KMS-11 (cell line): ENCODE measurements around the gene SYT7.

Source experiments
- H2AFZ ChIP-seq: fragments of 200-600 bp; sonication (generic); 2 replicates; pipeline ENCODE4 v1.6.1; 2016; ENCODE audit warnings: antibody characterized with exemption, mixed run types, low read depth
- H3K27ac ChIP-seq: fragments of 200-600 bp; sonication (generic); 2 replicates; pipeline ENCODE4 v1.6.1; 2016; ENCODE audit warnings: mild to moderate bottlenecking, mixed run types
- H3K27me3 ChIP-seq: fragments of 200-600 bp; sonication (generic); 2 replicates; pipeline ENCODE4 v1.6.1; 2017; ENCODE audit warnings: mild to moderate bottlenecking, low read depth, mixed run types, moderate library complexity; ENCODE audit not compliant: insufficient read depth
- H3K36me3 ChIP-seq: fragments of 200-600 bp; sonication (generic); 2 replicates; pipeline ENCODE4 v1.6.1; 2017; ENCODE audit warnings: mild to moderate bottlenecking, mixed run types; ENCODE audit not compliant: insufficient read depth
- H3K4me1 ChIP-seq: fragments of 200-600 bp; sonication (generic); 2 replicates; pipeline ENCODE4 v1.6.1; 2016; ENCODE audit warnings: mild to moderate bottlenecking, low read depth, mixed run types; ENCODE audit not compliant: poor library complexity, severe bottlenecking
- H3K4me2 ChIP-seq: fragments of 200-600 bp; sonication (generic); 2 replicates; pipeline ENCODE4 v1.7.0; 2016; ENCODE audit warnings: mild to moderate bottlenecking, mixed run types
- H3K4me3 ChIP-seq: fragments of 200-600 bp; sonication (generic); IDR thresholded peaks from 2 replicates; pipeline ENCODE4 v1.6.1; 2017; ENCODE audit warnings: low read depth, low read length, mixed read lengths; ENCODE audit not compliant: insufficient read depth
- H3K79me2 ChIP-seq: fragments of 200-600 bp; sonication (generic); 2 replicates; pipeline ENCODE4 v1.6.1; 2016; ENCODE audit warnings: low read depth, mixed run types; ENCODE audit not compliant: insufficient read depth
- H3K9ac ChIP-seq: fragments of 200-600 bp; sonication (generic); 2 replicates; pipeline ENCODE4 v1.6.1; 2016; ENCODE audit warnings: mild to moderate bottlenecking, mixed run types
- H4K20me1 ChIP-seq: fragments of 200-600 bp; sonication (generic); 2 replicates; pipeline ENCODE4 v1.6.1; 2016; ENCODE audit warnings: mild to moderate bottlenecking, mixed run types; ENCODE audit not compliant: insufficient read depth
- CTCF ChIP-seq: fragments of 200-600 bp; sonication (generic); conservative IDR thresholded peaks from 2 replicates; pipeline ENCODE4 v1.6.1; 2017; ENCODE audit warnings: low read depth, mild to moderate bottlenecking, antibody characterized with exemption, low read length, moderate library complexity, mixed read lengths

SYT7 gene

GRCh38 chr11:61510974-61511373, 69.9 kb downstream of the SYT7 start:
- TF ChIP-seq CTCF, result no peak
- Histone ChIP-seq H3K4me1 (no peaks in the 10 kb centered on the region), H3K36me3 (no peaks in the 10 kb centered on the region), H3K27ac (no peak overlapping the region), H4K20me1 (no peaks in the 10 kb centered on the region), H2AFZ (no peak overlapping the region), H3K4me2 (no peak overlapping the region), H3K79me2 (no peaks in the 10 kb centered on the region), H3K27me3 (peaks cover 64% of the 10 kb centered on the region; the same call in 1 of the 2 replicates), H3K4me3 (no peak overlapping the region), H3K9ac (no peak overlapping the region)

GRCh38 chr11:61510166-61510919, 70.5 kb downstream of the SYT7 start:
- Histone ChIP-seq H3K27me3 (peaks cover 64% of the 10 kb centered on the region; the same call in 1 of the 2 replicates), H4K20me1 (no peaks in the 10 kb centered on the region), H3K4me2 (no peak overlapping the region), H3K4me3 (no peak overlapping the region), H3K9ac (no peak overlapping the region), H3K79me2 (no peaks in the 10 kb centered on the region), H3K36me3 (no peaks in the 10 kb centered on the region), H2AFZ (no peak overlapping the region), H3K4me1 (no peaks in the 10 kb centered on the region), H3K27ac (no peak overlapping the region)
- TF ChIP-seq CTCF, result no peak

- H3K4me1 ChIP-seq, result no peaks in the 10 kb centered on the region
- no peak overlapping the region for H3K9ac ChIP-seq
- no peaks in the 10 kb centered on the region for H4K20me1 ChIP-seq
- H2AFZ ChIP-seq, result no peak overlapping the region
- H3K27ac ChIP-seq, result no peak overlapping the region
- no peaks in the 10 kb centered on the region for H3K36me3 ChIP-seq
- no peak for TF ChIP-seq CTCF
- H3K4me2 ChIP-seq, result no peak overlapping the region
- no peak overlapping the region for H3K4me3 ChIP-seq
- no peaks in the 10 kb centered on the region for H3K79me2 ChIP-seq
- H3K27me3 ChIP-seq, result peaks cover 59% of the 10 kb centered on the region; the same call in 1 of the 2 replicates
Observed at GRCh38 chr11:61509043-61510029, 71.5 kb downstream of the SYT7 start.

DNA sequence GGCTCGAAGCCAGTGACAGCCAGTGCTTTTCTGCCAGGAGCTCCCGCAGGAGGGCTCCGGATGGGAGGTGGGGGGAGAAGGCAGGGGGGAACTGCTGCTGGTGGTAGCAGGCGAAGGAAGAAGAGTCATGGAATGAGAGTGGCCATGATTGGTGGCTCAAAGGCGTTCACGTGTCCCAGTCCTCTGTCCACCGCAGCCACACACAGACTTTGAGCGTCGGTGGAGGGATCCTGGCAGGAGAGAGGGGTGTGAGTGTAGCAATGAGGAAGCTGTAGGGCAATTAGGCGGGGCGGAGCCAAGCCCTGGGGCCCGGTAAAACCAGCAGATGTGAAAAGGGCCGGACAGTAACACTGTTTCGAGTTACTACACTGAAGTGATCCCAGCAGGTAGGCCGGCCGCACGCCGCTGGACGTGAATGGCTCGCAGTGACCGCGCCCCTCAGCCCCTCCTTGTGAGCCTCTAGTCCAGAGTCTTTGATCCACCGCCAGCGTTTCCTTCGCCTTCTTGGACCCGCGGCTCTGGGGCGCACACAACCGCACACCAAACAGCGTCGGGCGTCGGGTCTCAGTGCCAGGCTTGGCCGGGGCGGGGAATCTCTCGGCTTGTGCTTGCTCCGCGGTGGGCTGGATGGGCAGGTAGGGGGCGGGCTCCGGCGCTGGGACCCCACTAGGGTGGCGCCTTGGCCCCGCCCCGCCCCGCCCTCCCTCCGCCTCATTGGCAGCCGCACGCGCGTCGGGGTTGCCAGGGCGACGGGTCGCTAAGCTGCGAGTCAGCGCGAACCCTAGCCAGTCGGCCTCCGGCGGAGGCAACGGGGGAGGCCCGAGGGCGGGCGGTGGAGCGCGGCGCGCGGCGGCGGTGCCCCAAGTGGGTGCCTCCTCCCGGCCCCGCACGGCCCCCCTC, 72.7 kb downstream of the SYT7 start, which contains the start of gene LRRC10B:
TSS of gene LRRC10B (plus strand) at position 788 of the 900 bp plus-strand sequence. CDS start 250 bp downstream, outside the sequence.
- H3K27me3 ChIP-seq, result peaks cover 60% of the 10 kb centered on the region; the same call in 1 of the 2 replicates
- H3K4me2 ChIP-seq, result no peak within 1 kb of the TSS
- no peaks in the 10 kb centered on the region for H4K20me1 ChIP-seq
- no peak within 1 kb of the TSS for H3K27ac ChIP-seq
- H2AFZ ChIP-seq, result no peak within 1 kb of the TSS
- H3K4me1 ChIP-seq, result peaks cover 7% of the 10 kb centered on the region
- TF ChIP-seq CTCF, result no peak
- H3K79me2 ChIP-seq, result no peaks in the 10 kb centered on the region
- no peak within 1 kb of the TSS for H3K9ac ChIP-seq
- H3K4me3 ChIP-seq, result no peak within 1 kb of the TSS
- H3K36me3 ChIP-seq, result no peaks in the 10 kb centered on the region
